ENCODE measurements around the gene MGAT2. TPM values are rescaled to one million over a fixed set of nuclear protein-coding genes. Genes with fewer than 3 reads are reported as not detected.
A peak's percentile ranks its signal among the peaks of the same experiment; 100 is the strongest.

The MGAT2 gene
- total and polyA plus RNA-seq, 9 of the 15 experiments (the other 6 are each of a cell fraction or from before 2014, with no cell fraction given) = 0.03 to 33.3 (median 24.6) TPM; not detected in 1

GRCh38 chr14:49582113-49582977 lies 38.3 kb upstream of the MGAT2 start (continued):
- no peak for TF ChIP-seq UBTF (IDR thresholded peaks at IDR 0.05; ENCODE audit: borderline replicate concordance in 1 of 2, low read depth in 2 of 2, low read length in 2 of 2)
- peak; percentile 73; the same call in 1 of the 2 replicates for TF ChIP-seq ZNF551 (CRISPR knock-in tag; IDR thresholded peaks at IDR 0.05)
- TF ChIP-seq NCOR1 (IDR thresholded peaks at IDR 0.05) = 0 out of 2 replicates have a peak, but pooled peaks have one; percentile 15
- TF ChIP-seq ILF3 (IDR thresholded peaks at IDR 0.05; ENCODE audit: borderline replicate concordance) = 0 out of 2 replicates have a peak, but pooled peaks have one; percentile 74
- peak; percentile 77 for TF ChIP-seq POLR2A (conservative IDR thresholded peaks at IDR 0.05)
- TF ChIP-seq ZNF121 (CRISPR knock-in tag; conservative IDR thresholded peaks at IDR 0.05) = no peak
- TF ChIP-seq ZNF77 (CRISPR knock-in tag; IDR thresholded peaks at IDR 0.05) = 0 out of 2 replicates have a peak, but pooled peaks have one; percentile 21
- peak; percentile 21; the same call in 1 of the 2 replicates for TF ChIP-seq PML (IDR thresholded peaks at IDR 0.05; ENCODE audit: low read length)

GRCh38 chr14:49583629-49584028 lies 37.0 kb upstream of the MGAT2 start:
- no peaks in the 10 kb centered on the region for H3K9me3 ChIP-seq (replicated peaks; ENCODE audit: control insufficient read depth, insufficient read depth, low read depth, low read length)
- H2AFZ ChIP-seq (ENCODE audit: low read depth, low read length) = no peak overlapping the region
- FAIRE-seq = no peak
- POLR2A ChIA-PET = no interaction called here
- H4K20me1 ChIP-seq (replicated peaks; ENCODE audit: control insufficient read depth, insufficient read depth, low read length) = peaks cover 30% of the 10 kb centered on the region
- DNase-seq (ENCODE audit: extremely low read depth in 1 of 4, low spot score in 3 of 4) = no peak
- H3K27ac ChIP-seq (ENCODE audit: extremely low read depth, low read depth, low read length) = peak overlapping the region; percentile 65; the same call in 1 of the 3 replicates
- H3K36me3 ChIP-seq (ENCODE audit: control insufficient read depth, insufficient read depth, low read length) = peaks cover 48% of the 10 kb centered on the region
- peaks cover 3% of the 10 kb centered on the region for H3K9me1 ChIP-seq (ENCODE audit: control insufficient read depth, insufficient read depth, low read length)
- H3K4me1 ChIP-seq (replicated peaks in 1 of 2; ENCODE audit: control insufficient read depth in 2 of 2, insufficient read depth in 2 of 2, low read length in 2 of 2) = peaks cover 8 to 12% of the 10 kb centered on the region in 2 experiments; a peak in 4 of 5 replicates
- no peak for ATAC-seq
- peak overlapping the region; percentile 82 for H3K4me3 ChIP-seq
- intact Hi-C loops (cut with micrococcal nuclease) (no loop called here), in situ Hi-C loops (cut with MboI) (no loop called here)
- no TSS peak for BruUV-seq (replicated peaks)
- H3K79me2 ChIP-seq (ENCODE audit: control insufficient read depth, insufficient read depth, low read length) = peaks cover 67% of the 10 kb centered on the region
- WGBS (ENCODE audit: insufficient coverage, low coverage, missing lambda C conversion rate) = 7% methylated on average over 6 of the region's 6 CpGs
- TF ChIP-seq BHLHE40 (IDR thresholded peaks at IDR 0.05; ENCODE audit: low read length) (no peak), RFX7 (CRISPR knock-in tag; IDR thresholded peaks at IDR 0.05) (no peak)
- H3K9ac ChIP-seq (ENCODE audit: insufficient read depth in 1 of 2, low read depth in 2 of 2, low read length in 2 of 2) = peak overlapping the region; percentile 94 to 99
- H3K4me2 ChIP-seq (ENCODE audit: insufficient read depth, low read length) = peak overlapping the region; percentile 94
- no peaks in the 10 kb centered on the region for H3K27me3 ChIP-seq (ENCODE audit: control insufficient read depth in 2 of 2, insufficient read depth in 2 of 2, low read length in 2 of 2)
- CTCF ChIA-PET (ENCODE audit: low intra/inter-chr PET ratio) = no interaction called here

Measured in K562 (cell line).